Mesodermal cell (in vitro differentiated cells): Measurements from ENCODE around the gene LUZP1.

Experiments used
- H3K27ac ChIP-seq: 2 replicates; pipeline ENCODE4 v1.7.0; 2013; ENCODE audit warnings: mild to moderate bottlenecking, low read depth, low read length, moderate library complexity; ENCODE audit not compliant: severe bottlenecking
- H3K36me3 ChIP-seq: 2 replicates; pipeline ENCODE4 v1.7.1; 2013; ENCODE audit warnings: mild to moderate bottlenecking, low read length, moderate library complexity; ENCODE audit not compliant: control insufficient read depth, insufficient read depth
- H3K4me1 ChIP-seq: one replicate; pipeline ENCODE4 v1.7.1; 2013; ENCODE audit warnings: mild to moderate bottlenecking, low read length; ENCODE audit not compliant: insufficient read depth, control insufficient read depth, poor library complexity, severe bottlenecking
- H3K4me3 ChIP-seq: 2 replicates; pipeline ENCODE4 v1.7.0; 2013; ENCODE audit warnings: low read length, control low read depth, mild to moderate bottlenecking; ENCODE audit not compliant: insufficient read depth, poor library complexity, severe bottlenecking; ENCODE audit errors: extremely low read depth
- H3K9me3 ChIP-seq: 2 replicates; pipeline ENCODE4 v1.7.1; 2013; ENCODE audit warnings: mild to moderate bottlenecking, low read length, moderate library complexity; ENCODE audit not compliant: control insufficient read depth
- WGBS, 2 experiments: methylation state at CpG; one replicate each; pipeline ENCODE4 v1.1.5; 2013; ENCODE audit warnings: missing lambda C conversion rate in 2 of 2; ENCODE audit not compliant: insufficient coverage in 2 of 2; 5-methylcytosine and 5-hydroxymethylcytosine counted together

Gene LUZP1

GRCh38 chr1:23188434-23188884, 19.8 kb upstream of the LUZP1 start:
- H3K27ac ChIP-seq: peak overlapping the region; percentile 33
- WGBS, 2 experiments: 85 to 90% methylated on average over 5 to 6 of the region's 6 CpGs
- H3K4me3 ChIP-seq: no peak overlapping the region
- no peaks in the 10 kb centered on the region for H3K36me3 ChIP-seq
- H3K4me1 ChIP-seq: peaks cover 5% of the 10 kb centered on the region
- H3K9me3 ChIP-seq: no peaks in the 10 kb centered on the region

- Histone ChIP-seq H3K4me1 (peaks cover 5% of the 10 kb centered on the region), H3K36me3 (no peaks in the 10 kb centered on the region), H3K4me3 (no peak overlapping the region), H3K9me3 (no peaks in the 10 kb centered on the region), H3K27ac (no peak overlapping the region)
- WGBS, 2 experiments: 75 to 91% methylated on average over 1 of the region's 5 CpGs
Observed at GRCh38 chr1:23187637-23188036, 19.0 kb upstream of the LUZP1 start.

GRCh38 chr1:23185381-23185780, 16.7 kb upstream of the LUZP1 start:
- no peaks in the 10 kb centered on the region for H3K9me3 ChIP-seq
- H3K4me1 ChIP-seq: peaks cover 5% of the 10 kb centered on the region
- H3K4me3 ChIP-seq: no peak overlapping the region
- no peaks in the 10 kb centered on the region for H3K36me3 ChIP-seq
- WGBS, 2 experiments: 94% methylated on average over 3 to 4 of the region's 4 CpGs
- no peak overlapping the region for H3K27ac ChIP-seq

GRCh38 chr1:23184212-23184934, 15.7 kb upstream of the LUZP1 start:
- no peak overlapping the region for H3K4me3 ChIP-seq
- WGBS, 2 experiments: 27 to 43% methylated on average over 4 to 8 of the region's 10 CpGs
- no peak overlapping the region for H3K27ac ChIP-seq

GRCh38 chr1:23179862-23180261, 11.2 kb upstream of the LUZP1 start:
- H3K4me3 ChIP-seq: no peak overlapping the region
- H3K4me1 ChIP-seq: peaks cover 13% of the 10 kb centered on the region
- no peaks in the 10 kb centered on the region for H3K9me3 ChIP-seq
- 87 to 100% methylated on average over 1 of the region's 2 CpGs for WGBS, 2 experiments
- H3K27ac ChIP-seq: no peak overlapping the region
- no peaks in the 10 kb centered on the region for H3K36me3 ChIP-seq

More at GRCh38 chr1:23184212-23184934, 15.7 kb upstream of the LUZP1 start:
- H3K36me3 ChIP-seq: no peaks in the 10 kb centered on the region
- peaks cover 5% of the 10 kb centered on the region for H3K4me1 ChIP-seq
- no peaks in the 10 kb centered on the region for H3K9me3 ChIP-seq

GRCh38 chr1:23178950-23179349, 10.3 kb upstream of the LUZP1 start:
- H3K4me3 ChIP-seq: no peak overlapping the region
- WGBS, 2 experiments: 77 to 89% methylated on average over 5 to 6 of the region's 6 CpGs
- H3K4me1 ChIP-seq: peaks cover 13% of the 10 kb centered on the region
- no peaks in the 10 kb centered on the region for H3K36me3 ChIP-seq
- H3K27ac ChIP-seq: no peak overlapping the region
- no peaks in the 10 kb centered on the region for H3K9me3 ChIP-seq

GRCh38 chr1:23178414-23178813, 9.8 kb upstream of the LUZP1 start:
- Histone ChIP-seq H3K4me1 (peaks cover 13% of the 10 kb centered on the region), H3K27ac (peak overlapping the region; percentile 94), H3K36me3 (no peaks in the 10 kb centered on the region), H3K4me3 (no peak overlapping the region), H3K9me3 (no peaks in the 10 kb centered on the region)
- WGBS, 2 experiments: 81 to 92% methylated on average over 6 of the region's 6 CpGs

- H3K27ac ChIP-seq: peak overlapping the region; percentile 94
- peaks cover 13% of the 10 kb centered on the region for H3K4me1 ChIP-seq
- no peaks in the 10 kb centered on the region for H3K36me3 ChIP-seq
- H3K4me3 ChIP-seq: peak overlapping the region; percentile 36
- no peaks in the 10 kb centered on the region for H3K9me3 ChIP-seq
- WGBS, 2 experiments: 2 to 4% methylated on average over 31 to 42 of the region's 62 CpGs
Observed at GRCh38 chr1:23177438-23178380, 9.1 kb upstream of the LUZP1 start.

GRCh38 chr1:23177031-23177430, 8.4 kb upstream of the LUZP1 start:
- Histone ChIP-seq H3K36me3 (no peaks in the 10 kb centered on the region), H3K4me1 (peaks cover 13% of the 10 kb centered on the region), H3K9me3 (no peaks in the 10 kb centered on the region), H3K27ac (peak overlapping the region; percentile 94), H3K4me3 (peak overlapping the region; percentile 36)
- WGBS, 2 experiments: 71 to 76% methylated on average over 7 to 9 of the region's 10 CpGs

- H3K4me1 ChIP-seq: peaks cover 13% of the 10 kb centered on the region
- WGBS, 2 experiments: 86 to 92% methylated on average over 1 of the region's 1 CpG
- no peak overlapping the region for H3K4me3 ChIP-seq
- H3K27ac ChIP-seq: no peak overlapping the region
- no peaks in the 10 kb centered on the region for H3K9me3 ChIP-seq
- H3K36me3 ChIP-seq: no peaks in the 10 kb centered on the region
Observed at GRCh38 chr1:23174426-23175110, 5.9 kb upstream of the LUZP1 start.
